Measurements from ENCODE around the gene MTG2.

DNA sequence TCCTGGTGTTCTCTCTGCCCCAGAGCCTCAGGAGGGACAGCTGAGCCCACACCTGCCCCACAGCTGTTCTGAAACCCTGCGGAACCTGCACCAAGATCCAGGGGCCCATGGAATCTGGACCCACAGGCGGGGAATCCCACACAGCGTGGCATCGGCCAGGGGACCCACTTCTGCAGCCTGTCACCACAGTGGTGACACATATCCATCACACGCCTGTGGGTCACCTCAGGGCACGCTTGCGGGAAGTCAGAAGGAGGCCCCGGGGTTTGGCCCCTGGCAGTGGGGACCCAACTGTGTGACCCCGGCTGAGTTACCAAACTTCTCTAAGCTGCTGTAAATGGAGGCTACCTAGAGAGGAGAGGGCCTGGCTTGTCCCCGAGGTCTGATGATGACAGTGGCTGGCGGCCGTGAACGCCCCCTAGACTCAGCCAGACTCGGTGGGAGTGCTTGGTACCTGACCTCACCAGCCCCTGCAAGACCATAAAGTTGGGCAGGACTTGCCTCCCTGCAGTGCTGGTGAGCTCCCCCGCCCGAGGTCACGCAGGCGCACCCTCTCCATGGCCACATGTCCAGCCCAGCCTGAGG is 39.5 kb downstream of the MTG2 start:
- TF ChIP-seq, protein P1, sequence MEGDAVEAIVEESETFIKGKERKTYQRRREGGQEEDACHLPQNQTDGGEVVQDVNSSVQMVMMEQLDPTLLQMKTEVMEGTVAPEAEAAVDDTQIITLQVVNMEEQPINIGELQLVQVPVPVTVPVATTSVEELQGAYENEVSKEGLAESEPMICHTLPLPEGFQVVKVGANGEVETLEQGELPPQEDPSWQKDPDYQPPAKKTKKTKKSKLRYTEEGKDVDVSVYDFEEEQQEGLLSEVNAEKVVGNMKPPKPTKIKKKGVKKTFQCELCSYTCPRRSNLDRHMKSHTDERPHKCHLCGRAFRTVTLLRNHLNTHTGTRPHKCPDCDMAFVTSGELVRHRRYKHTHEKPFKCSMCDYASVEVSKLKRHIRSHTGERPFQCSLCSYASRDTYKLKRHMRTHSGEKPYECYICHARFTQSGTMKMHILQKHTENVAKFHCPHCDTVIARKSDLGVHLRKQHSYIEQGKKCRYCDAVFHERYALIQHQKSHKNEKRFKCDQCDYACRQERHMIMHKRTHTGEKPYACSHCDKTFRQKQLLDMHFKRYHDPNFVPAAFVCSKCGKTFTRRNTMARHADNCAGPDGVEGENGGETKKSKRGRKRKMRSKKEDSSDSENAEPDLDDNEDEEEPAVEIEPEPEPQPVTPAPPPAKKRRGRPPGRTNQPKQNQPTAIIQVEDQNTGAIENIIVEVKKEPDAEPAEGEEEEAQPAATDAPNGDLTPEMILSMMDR (IDR thresholded peaks at IDR 0.05; ENCODE audit: low read depth, low read length) = no peak
- no peak for TF ChIP-seq POLR2A (IDR thresholded peaks at IDR 0.05; ENCODE audit: extremely low read depth, insufficient read length)
- TF ChIP-seq, protein P2, sequence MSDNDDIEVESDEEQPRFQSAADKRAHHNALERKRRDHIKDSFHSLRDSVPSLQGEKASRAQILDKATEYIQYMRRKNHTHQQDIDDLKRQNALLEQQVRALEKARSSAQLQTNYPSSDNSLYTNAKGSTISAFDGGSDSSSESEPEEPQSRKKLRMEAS (IDR thresholded peaks at IDR 0.05; ENCODE audit: low read depth, low read length) = no peak

Measured in NB4 (cell line).